ENCODE measurements around the gene MGME1.

MGME1 gene

GRCh38 chr20:17987988-17988387, 19.2 kb downstream of the MGME1 start:
- Histone ChIP-seq H3K36me3 (ENCODE audit: insufficient read depth, low read length) (peaks cover 7% of the 10 kb centered on the region), H3K4me2 (ENCODE audit: low read length) (no peak overlapping the region), H3K9me3 (replicated peaks; ENCODE audit: low read length) (no peaks in the 10 kb centered on the region), H3K27me3 (ENCODE audit: control insufficient read depth, insufficient read depth, low read length) (no peaks in the 10 kb centered on the region), H3K9ac (ENCODE audit: low read depth, low read length) (no peak overlapping the region), H3K4me3 (ENCODE audit: low read length) (no peak overlapping the region), H3K4me1 (ENCODE audit: control insufficient read depth, insufficient read depth, low read length) (peaks cover 4% of the 10 kb centered on the region)

GRCh38 chr20:17990278-17990972, 21.6 kb downstream of the MGME1 start:
- no peaks in the 10 kb centered on the region for H3K9me3 ChIP-seq (replicated peaks; ENCODE audit: low read length)
- H3K9ac ChIP-seq (ENCODE audit: low read depth, low read length): no peak overlapping the region
- H3K27me3 ChIP-seq (ENCODE audit: control insufficient read depth, insufficient read depth, low read length): no peaks in the 10 kb centered on the region
- peaks cover 7% of the 10 kb centered on the region for H3K36me3 ChIP-seq (ENCODE audit: insufficient read depth, low read length)
- H3K4me2 ChIP-seq (ENCODE audit: low read length): no peak overlapping the region
- H3K4me1 ChIP-seq (ENCODE audit: control insufficient read depth, insufficient read depth, low read length): peaks cover 4% of the 10 kb centered on the region
- H3K4me3 ChIP-seq (ENCODE audit: low read length): no peak overlapping the region

GRCh38 chr20:17992224-17992637, 23.4 kb downstream of the MGME1 start:
- Histone ChIP-seq H3K4me1 (ENCODE audit: control insufficient read depth, insufficient read depth, low read length) (peaks cover 10% of the 10 kb centered on the region), H3K36me3 (ENCODE audit: insufficient read depth, low read length) (peaks cover 7% of the 10 kb centered on the region), H3K4me3 (ENCODE audit: low read length) (no peak overlapping the region), H3K27me3 (ENCODE audit: control insufficient read depth, insufficient read depth, low read length) (no peaks in the 10 kb centered on the region), H3K9me3 (replicated peaks; ENCODE audit: low read length) (no peaks in the 10 kb centered on the region), H3K4me2 (ENCODE audit: low read length) (no peak overlapping the region), H3K9ac (ENCODE audit: low read depth, low read length) (no peak overlapping the region)

- Histone ChIP-seq H3K9me3 (replicated peaks; ENCODE audit: low read length) (no peaks in the 10 kb centered on the region), H3K9ac (ENCODE audit: low read depth, low read length) (no peak overlapping the region), H3K4me1 (ENCODE audit: control insufficient read depth, insufficient read depth, low read length) (peaks cover 10% of the 10 kb centered on the region), H3K4me3 (ENCODE audit: low read length) (no peak overlapping the region), H3K4me2 (ENCODE audit: low read length) (no peak overlapping the region), H3K36me3 (ENCODE audit: insufficient read depth, low read length) (peaks cover 7% of the 10 kb centered on the region), H3K27me3 (ENCODE audit: control insufficient read depth, insufficient read depth, low read length) (no peaks in the 10 kb centered on the region)
Observed at GRCh38 chr20:17992847-17993513, 24.2 kb downstream of the MGME1 start.

GRCh38 chr20:17993546-17993945, 24.7 kb downstream of the MGME1 start:
- Histone ChIP-seq H3K9ac (ENCODE audit: low read depth, low read length) (no peak overlapping the region), H3K36me3 (ENCODE audit: insufficient read depth, low read length) (peaks cover 7% of the 10 kb centered on the region), H3K9me3 (replicated peaks; ENCODE audit: low read length) (no peaks in the 10 kb centered on the region), H3K27me3 (ENCODE audit: control insufficient read depth, insufficient read depth, low read length) (no peaks in the 10 kb centered on the region), H3K4me1 (ENCODE audit: control insufficient read depth, insufficient read depth, low read length) (peaks cover 10% of the 10 kb centered on the region), H3K4me2 (ENCODE audit: low read length) (no peak overlapping the region), H3K4me3 (ENCODE audit: low read length) (no peak overlapping the region)

- H3K4me3 ChIP-seq (ENCODE audit: low read length): no peak overlapping the region
- H3K27me3 ChIP-seq (ENCODE audit: control insufficient read depth, insufficient read depth, low read length): no peaks in the 10 kb centered on the region
- H3K9me3 ChIP-seq (replicated peaks; ENCODE audit: low read length): no peaks in the 10 kb centered on the region
- H3K9ac ChIP-seq (ENCODE audit: low read depth, low read length): no peak overlapping the region
- peaks cover 10% of the 10 kb centered on the region for H3K4me1 ChIP-seq (ENCODE audit: control insufficient read depth, insufficient read depth, low read length)
- H3K4me2 ChIP-seq (ENCODE audit: low read length): peak overlapping the region; percentile 57
- no peaks in the 10 kb centered on the region for H3K36me3 ChIP-seq (ENCODE audit: insufficient read depth, low read length)
Observed at GRCh38 chr20:17995967-17996819, 27.4 kb downstream of the MGME1 start.

GRCh38 chr20:17998446-17998845, 29.6 kb downstream of the MGME1 start:
- Histone ChIP-seq H3K4me3 (ENCODE audit: low read length) (no peak overlapping the region), H3K27me3 (ENCODE audit: control insufficient read depth, insufficient read depth, low read length) (no peaks in the 10 kb centered on the region), H3K9me3 (replicated peaks; ENCODE audit: low read length) (no peaks in the 10 kb centered on the region), H3K9ac (ENCODE audit: low read depth, low read length) (no peak overlapping the region), H3K36me3 (ENCODE audit: insufficient read depth, low read length) (no peaks in the 10 kb centered on the region), H3K4me2 (ENCODE audit: low read length) (no peak overlapping the region), H3K4me1 (ENCODE audit: control insufficient read depth, insufficient read depth, low read length) (peaks cover 6% of the 10 kb centered on the region)

GRCh38 chr20:17999566-17999965, 30.7 kb downstream of the MGME1 start:
- Histone ChIP-seq H3K4me2 (ENCODE audit: low read length) (no peak overlapping the region), H3K9ac (ENCODE audit: low read depth, low read length) (no peak overlapping the region), H3K4me3 (ENCODE audit: low read length) (no peak overlapping the region), H3K27me3 (ENCODE audit: control insufficient read depth, insufficient read depth, low read length) (no peaks in the 10 kb centered on the region), H3K36me3 (ENCODE audit: insufficient read depth, low read length) (no peaks in the 10 kb centered on the region), H3K4me1 (ENCODE audit: control insufficient read depth, insufficient read depth, low read length) (peaks cover 6% of the 10 kb centered on the region), H3K9me3 (replicated peaks; ENCODE audit: low read length) (no peaks in the 10 kb centered on the region)

GRCh38 chr20:18001131-18001921, 32.5 kb downstream of the MGME1 start:
- H3K4me1 ChIP-seq (ENCODE audit: control insufficient read depth, insufficient read depth, low read length): peaks cover 2% of the 10 kb centered on the region
- H3K36me3 ChIP-seq (ENCODE audit: insufficient read depth, low read length): no peaks in the 10 kb centered on the region

GRCh38 chr20:18003897-18004296, 35.1 kb downstream of the MGME1 start:
- Histone ChIP-seq H3K9me3 (replicated peaks; ENCODE audit: low read length) (no peaks in the 10 kb centered on the region), H3K9ac (ENCODE audit: low read depth, low read length) (no peak overlapping the region), H3K36me3 (ENCODE audit: insufficient read depth, low read length) (no peaks in the 10 kb centered on the region), H3K4me3 (ENCODE audit: low read length) (no peak overlapping the region), H3K4me1 (ENCODE audit: control insufficient read depth, insufficient read depth, low read length) (no peaks in the 10 kb centered on the region), H3K27me3 (ENCODE audit: control insufficient read depth, insufficient read depth, low read length) (no peaks in the 10 kb centered on the region), H3K4me2 (ENCODE audit: low read length) (no peak overlapping the region)

More at GRCh38 chr20:18001131-18001921, 32.5 kb downstream of the MGME1 start:
- Histone ChIP-seq H3K4me3 (ENCODE audit: low read length) (no peak overlapping the region), H3K9me3 (replicated peaks; ENCODE audit: low read length) (no peaks in the 10 kb centered on the region), H3K9ac (ENCODE audit: low read depth, low read length) (no peak overlapping the region), H3K4me2 (ENCODE audit: low read length) (no peak overlapping the region), H3K27me3 (ENCODE audit: control insufficient read depth, insufficient read depth, low read length) (no peaks in the 10 kb centered on the region)

Data from skeletal muscle satellite cell (primary cell).